Right cardiac atrium (tissue), 5 donors: Measurements from ENCODE around the gene KCNQ5. TPM values are rescaled to one million over a fixed set of nuclear protein-coding genes. Genes with fewer than 3 reads are reported as not detected.

Experiments used
- ATAC-seq, 2 donors: fragments of 200-7000 bp; cut with Tn5 transposase; one replicate each; pipeline versions ENCODE4 v1.8.0 to v1.9.1; 2020; ENCODE audit warnings: moderate library complexity in 2 of 2, mild to moderate bottlenecking in 1 of 2
- DNase-seq, 3 donors: peaks; one replicate each; pipeline ENCODE4 v3.0.0-alpha.2; 2020
- H3K27ac ChIP-seq: one replicate; pipeline ENCODE4 v1.5.1; 2013; ENCODE audit warnings: mild to moderate bottlenecking, low read length, control low read depth, moderate library complexity
- H3K27me3 ChIP-seq: one replicate; pipeline ENCODE4 v1.6.1; 2013; ENCODE audit not compliant: control insufficient read depth, insufficient read depth
- H3K4me1 ChIP-seq: one replicate; pipeline ENCODE4 v1.6.1; 2013; ENCODE audit warnings: low read length; ENCODE audit not compliant: control insufficient read depth, insufficient read depth
- H3K4me3 ChIP-seq: one replicate; pipeline ENCODE4 v1.5.1; 2013; ENCODE audit warnings: low read length, control low read depth
- H3K9me3 ChIP-seq: one replicate; pipeline ENCODE4 v1.6.1; 2013; ENCODE audit warnings: low read length; ENCODE audit not compliant: control insufficient read depth
- WGBS: extraction: QIAGEN DNeasy Blood & Tissue Kit; methylation state at CpG from one replicate; pipeline ENCODE4 v1.1.7; 2013; 5-methylcytosine and 5-hydroxymethylcytosine counted together
- intact Hi-C, 4 donors: fragments of 100-400 bp; cut with DNase I; formaldehyde crosslinking; loops; one replicate each; pipeline versions ENCODE4 v1.11.0 to v1.14.0; 2022 to 2023
- polyA plus RNA-seq: library from polyadenylated mRNA; stranded (reverse); fragments of 200-250 nt; gene quantifications from one replicate; pipeline ENCODE4 v1.2.3, GENCODE V29; 2013
- total RNA-seq, 4 donors: library from RNA; stranded (reverse); fragmentation: NEBNext Ultra II Directional; extraction: Animal tissue kit (Norgen Biotek cat#: 25700); gene quantifications; one replicate each; pipeline ENCODE4 v1.2.1, GENCODE V29; 2021
- donor health status: healthy with polysubstance abuse.
- donor health status: DM: no; HTN: yes; CAD: no.
- donor health status: DM: no; HTN: no; CAD: no.
- donor health status: DM: no; HTN: yes; CAD: no; lungs with severe emphysema.
- donor health status: DM: yes; HTN: yes; CAD: no.

Gene KCNQ5
- total and polyA plus RNA-seq, 5 donors = 0.20 to 0.68 (median 0.36) TPM; not detected in 1

DNA sequence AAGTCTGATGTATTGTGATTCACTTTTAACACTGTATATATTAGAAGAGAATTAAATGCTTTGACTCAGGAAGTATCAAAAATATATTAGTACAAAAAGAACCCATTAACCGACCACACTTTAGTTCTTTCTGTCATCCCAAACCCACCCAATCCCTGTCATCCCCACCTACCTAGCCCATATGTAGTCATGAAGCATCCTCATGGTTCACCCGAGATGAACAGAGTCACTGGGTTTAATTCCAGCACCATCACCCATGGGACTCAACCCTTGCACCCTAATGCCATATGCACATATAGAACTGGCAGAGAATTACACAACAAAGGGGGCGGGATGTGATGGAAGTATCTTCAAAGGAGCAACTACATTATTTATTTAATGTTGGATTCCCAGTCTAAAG lies 462.0 kb downstream of the KCNQ5 start:
- Histone ChIP-seq H3K27me3 (no peaks in the 10 kb centered on the region), H3K4me1 (no peaks in the 10 kb centered on the region), H3K27ac (no peak overlapping the region), H3K9me3 (no peaks in the 10 kb centered on the region), H3K4me3 (no peak overlapping the region)
- DNase-seq = no peak
- WGBS = 81% methylated on average over 3 of the region's 3 CpGs
- no peak for ATAC-seq
- intact Hi-C loops = no loop called here

DNA sequence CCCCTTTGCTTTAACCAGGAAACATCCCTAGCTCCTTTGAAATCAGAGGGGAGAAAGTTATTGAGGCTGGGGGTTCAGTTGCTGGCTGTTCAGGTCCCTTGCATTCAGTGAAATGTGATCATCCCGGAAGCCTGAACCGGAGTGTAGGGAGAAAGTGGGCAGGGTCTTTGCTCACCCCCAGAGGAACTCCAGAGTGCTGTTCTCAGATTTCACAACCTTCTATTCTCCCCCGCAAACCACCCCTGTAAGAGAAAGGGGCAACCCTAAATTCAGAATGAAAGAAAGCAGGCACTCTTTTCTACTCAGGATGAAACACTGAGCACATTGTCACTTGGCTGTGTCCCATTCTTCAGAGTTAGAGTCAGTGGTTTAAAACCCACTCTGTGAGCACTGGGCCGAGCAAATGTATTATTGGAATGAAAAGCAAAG lies 463.6 kb downstream of the KCNQ5 start:
- Histone ChIP-seq H3K27ac (no peak overlapping the region), H3K27me3 (no peaks in the 10 kb centered on the region), H3K4me3 (no peak overlapping the region), H3K9me3 (no peaks in the 10 kb centered on the region), H3K4me1 (no peaks in the 10 kb centered on the region)
- no peak for ATAC-seq
- intact Hi-C loops = no loop called here
- DNase-seq = no peak
- 52% methylated on average over 4 of the region's 4 CpGs for WGBS

DNA sequence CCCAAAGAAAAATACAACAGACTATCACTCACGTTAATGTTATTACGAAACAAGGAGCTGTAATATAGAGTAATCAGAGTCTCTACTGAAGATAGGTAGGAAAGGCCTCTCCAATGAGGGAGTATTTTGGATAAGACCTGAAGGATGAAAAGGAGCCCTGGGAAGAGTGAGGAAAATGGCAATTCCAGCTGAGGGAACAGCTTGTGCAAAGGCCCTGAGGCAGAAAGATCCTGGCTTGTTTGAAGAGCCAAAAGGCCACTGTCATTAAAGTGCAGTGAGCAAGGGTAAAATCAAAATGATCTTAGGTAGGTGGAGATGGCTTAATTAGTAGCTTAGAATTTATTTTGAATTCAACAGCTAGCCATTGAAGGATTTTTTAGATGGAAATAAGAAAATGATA lies 464.9 kb downstream of the KCNQ5 start:
- DNase-seq (no peak), ATAC-seq (no peak)
- intact Hi-C loops = no loop called here
- Histone ChIP-seq H3K27me3 (no peaks in the 10 kb centered on the region), H3K4me1 (no peaks in the 10 kb centered on the region), H3K27ac (no peak overlapping the region), H3K4me3 (no peak overlapping the region), H3K9me3 (no peaks in the 10 kb centered on the region)
- 90% methylated on average over 2 of the region's 2 CpGs for WGBS

DNA sequence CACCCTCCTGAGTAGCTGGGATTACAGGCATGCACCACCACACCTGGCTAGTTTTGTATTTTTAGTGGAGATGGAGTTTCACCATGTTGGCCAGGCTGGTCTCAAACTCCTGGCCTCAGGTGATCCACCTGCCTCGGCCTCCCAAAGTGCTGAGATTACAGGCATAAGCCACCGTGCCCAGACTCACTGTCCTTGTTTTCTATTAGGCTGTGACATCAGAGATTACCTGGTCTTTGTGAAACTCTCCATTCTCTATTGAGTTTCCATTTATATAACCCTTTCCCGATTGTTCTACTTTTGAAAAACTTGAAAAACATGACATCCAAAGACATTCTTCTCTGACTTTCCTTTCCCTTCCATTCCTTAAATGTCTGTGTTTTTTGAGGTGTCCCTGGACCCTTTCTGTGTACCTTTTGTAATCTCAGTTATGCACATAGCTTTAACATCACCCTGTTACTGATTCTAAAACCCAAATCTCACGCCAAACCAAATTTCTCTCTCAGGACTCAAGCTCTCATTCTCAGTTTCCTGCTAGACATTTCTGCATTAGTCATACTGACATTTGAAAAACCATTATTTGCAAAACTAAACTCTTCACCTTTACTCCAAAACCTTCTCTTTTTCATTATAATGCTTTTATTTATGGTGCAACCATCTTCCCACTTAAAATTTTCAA lies 466.4 kb downstream of the KCNQ5 start:
- WGBS = 85% methylated on average over 4 of the region's 4 CpGs
- no peaks in the 10 kb centered on the region for H3K9me3 ChIP-seq
- DNase-seq = no peak
- no peaks in the 10 kb centered on the region for H3K4me1 ChIP-seq
- no peaks in the 10 kb centered on the region for H3K27me3 ChIP-seq
- no peak for ATAC-seq
- intact Hi-C loops = no loop called here
- no peak overlapping the region for H3K27ac ChIP-seq
- no peak overlapping the region for H3K4me3 ChIP-seq

DNA sequence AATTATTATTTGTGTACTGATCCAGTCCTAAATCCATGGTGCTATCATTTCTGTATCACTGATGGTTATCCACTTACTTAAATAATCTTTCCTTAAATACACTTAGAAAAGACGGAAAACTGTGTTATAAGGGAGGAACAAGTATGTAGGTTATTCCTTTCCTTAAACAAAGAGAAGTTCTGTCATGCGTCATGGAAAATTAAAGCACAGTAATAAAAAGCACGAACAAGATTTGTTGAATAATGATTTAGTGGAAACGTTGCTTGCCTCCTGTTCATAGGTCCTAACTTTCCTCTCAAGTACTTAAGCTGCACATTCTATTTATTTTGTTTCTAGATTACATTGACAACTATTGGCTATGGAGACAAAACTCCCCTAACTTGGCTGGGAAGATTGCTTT lies 483.1 kb downstream of the KCNQ5 start:
- 47% methylated on average over 4 of the region's 4 CpGs for WGBS
- no peak for ATAC-seq
- no peaks in the 10 kb centered on the region for H3K27me3 ChIP-seq
- no peak overlapping the region for H3K27ac ChIP-seq
- no peaks in the 10 kb centered on the region for H3K9me3 ChIP-seq
- no peaks in the 10 kb centered on the region for H3K4me1 ChIP-seq
- DNase-seq = no peak
- intact Hi-C loops = no loop called here
- H3K4me3 ChIP-seq = no peak overlapping the region

DNA sequence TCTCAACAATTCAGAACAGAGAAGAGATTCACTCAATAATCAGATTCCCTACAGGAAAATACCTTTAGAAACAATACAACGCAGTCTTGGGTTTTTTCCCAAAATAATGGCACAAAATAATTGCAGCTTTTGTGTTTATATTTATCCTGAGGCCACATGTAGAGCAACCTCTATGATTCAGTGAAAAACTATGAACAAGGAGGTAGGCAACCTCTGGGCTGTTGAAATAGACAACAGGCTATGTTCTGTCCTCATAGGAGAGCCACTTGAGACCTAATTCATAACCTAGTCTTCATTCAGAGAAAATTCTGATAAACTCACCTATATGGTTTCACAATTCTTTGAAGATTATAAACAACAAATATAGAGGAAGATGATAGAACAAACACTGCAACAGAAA lies 485.2 kb downstream of the KCNQ5 start:
- ATAC-seq = no peak
- Histone ChIP-seq H3K4me3 (no peak overlapping the region), H3K27me3 (no peaks in the 10 kb centered on the region), H3K4me1 (no peaks in the 10 kb centered on the region), H3K27ac (no peak overlapping the region), H3K9me3 (no peaks in the 10 kb centered on the region)
- no peak for DNase-seq
- intact Hi-C loops = no loop called here
- 85% methylated on average over 1 of the region's 1 CpG for WGBS

DNA sequence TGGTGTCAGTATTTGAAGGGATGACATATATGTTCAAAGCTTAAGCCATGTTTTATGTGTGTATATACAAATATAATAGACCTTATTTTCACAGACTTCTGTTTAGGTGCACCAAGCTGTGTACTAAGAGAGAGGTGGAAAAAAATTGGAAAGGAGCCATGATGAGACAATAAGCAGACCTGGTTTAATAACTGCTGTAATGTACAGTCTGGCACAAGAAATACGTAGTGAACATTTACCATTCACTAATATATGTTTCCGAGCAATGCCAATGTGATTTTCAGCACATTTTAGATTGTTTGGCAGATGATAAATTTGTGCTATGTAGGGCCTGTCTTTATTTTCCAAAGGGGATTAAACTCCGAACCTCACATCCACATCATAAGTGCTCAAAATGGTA lies 487.1 kb downstream of the KCNQ5 start:
- Histone ChIP-seq H3K4me1 (no peaks in the 10 kb centered on the region), H3K27ac (no peak overlapping the region), H3K9me3 (no peaks in the 10 kb centered on the region), H3K4me3 (no peak overlapping the region), H3K27me3 (no peaks in the 10 kb centered on the region)
- intact Hi-C loops = no loop called here
- ATAC-seq = no peak
- no peak for DNase-seq
- 91% methylated on average over 3 of the region's 3 CpGs for WGBS

DNA sequence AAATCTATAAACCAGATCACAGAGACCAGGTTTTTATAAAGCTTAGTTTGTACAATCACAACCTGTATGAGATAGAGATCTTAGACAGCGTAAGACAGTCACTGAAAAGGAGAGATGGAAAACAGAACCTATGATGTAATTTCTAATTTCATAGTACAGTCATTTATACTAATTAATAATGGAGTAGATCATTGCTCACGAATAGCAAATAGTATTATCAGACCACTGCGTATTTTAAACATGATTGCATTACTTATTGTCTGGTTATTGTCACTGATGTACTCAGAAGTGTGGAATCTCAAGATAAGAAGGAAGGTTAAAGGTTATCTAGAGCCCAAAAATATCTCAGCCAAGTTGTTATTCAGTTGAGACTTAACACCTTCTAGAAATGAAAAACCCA lies 487.8 kb downstream of the KCNQ5 start:
- intact Hi-C loops = no loop called here
- 25% methylated on average over 3 of the region's 3 CpGs for WGBS
- Histone ChIP-seq H3K4me3 (no peak overlapping the region), H3K9me3 (no peaks in the 10 kb centered on the region), H3K27me3 (no peaks in the 10 kb centered on the region), H3K4me1 (no peaks in the 10 kb centered on the region), H3K27ac (no peak overlapping the region)
- DNase-seq = no peak
- ATAC-seq = no peak

DNA sequence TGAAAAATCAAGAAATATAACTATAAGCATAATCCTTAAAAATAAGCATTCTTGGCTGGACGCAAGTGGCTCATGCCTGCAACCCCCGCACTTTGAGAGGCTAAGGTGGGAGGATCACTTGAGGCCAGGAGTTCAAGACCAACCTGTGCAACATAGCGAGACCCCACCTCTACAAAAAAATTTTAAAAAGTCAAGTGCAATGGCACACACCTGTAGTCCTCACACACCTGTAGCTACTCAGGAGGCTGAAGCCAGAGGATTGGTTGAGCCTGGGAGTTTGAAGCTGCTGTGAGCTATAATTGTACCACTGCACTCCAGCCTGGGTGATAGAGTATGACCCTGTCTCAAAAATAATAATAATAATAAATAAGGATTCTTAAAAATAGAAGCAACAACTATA lies 494.5 kb downstream of the KCNQ5 start:
- no peaks in the 10 kb centered on the region for H3K9me3 ChIP-seq
- DNase-seq (no peak), ATAC-seq (no peak)
- no peaks in the 10 kb centered on the region for H3K27me3 ChIP-seq
- intact Hi-C loops = loop anchor here in 1 of 4 donors (5.0 kb wide), 1 partner anchor 499 kb away; no protein-coding TSS in a partner anchor
- 96% methylated on average over 3 of the region's 3 CpGs for WGBS
- no peak overlapping the region for H3K27ac ChIP-seq
- no peaks in the 10 kb centered on the region for H3K4me1 ChIP-seq
- H3K4me3 ChIP-seq = no peak overlapping the region

DNA sequence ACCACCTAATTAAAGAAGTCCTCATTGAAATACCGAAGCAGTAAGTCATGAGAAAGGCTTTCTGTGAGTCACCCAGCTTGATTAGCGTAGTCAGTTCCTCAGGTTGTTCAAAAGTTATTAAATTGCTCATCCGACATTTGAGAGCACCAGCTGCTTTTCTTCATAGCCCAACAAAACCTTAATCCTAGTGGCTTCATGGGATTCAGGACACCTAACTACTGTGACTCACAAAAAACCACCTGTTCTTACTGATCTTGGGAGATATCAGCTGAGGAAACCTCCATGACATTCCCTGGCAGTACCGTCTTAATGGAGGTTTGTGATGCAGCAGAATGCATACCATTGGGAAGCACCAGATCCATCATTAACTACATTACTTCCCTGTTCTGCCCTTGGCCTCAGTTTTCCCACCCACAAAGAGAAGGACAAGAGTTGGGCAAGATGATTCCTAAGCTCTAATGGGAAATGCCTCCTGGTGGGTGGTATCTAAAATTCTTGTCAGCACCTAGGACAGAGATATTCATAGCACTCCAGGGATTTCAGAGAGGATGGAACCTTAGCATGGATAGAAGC lies 499.6 kb downstream of the KCNQ5 start:
- Histone ChIP-seq H3K27me3 (no peaks in the 10 kb centered on the region), H3K9me3 (no peaks in the 10 kb centered on the region), H3K4me3 (no peak overlapping the region), H3K27ac (no peak overlapping the region), H3K4me1 (no peaks in the 10 kb centered on the region)
- intact Hi-C loops = loop anchor here in 1 of 4 donors (10.0 kb wide), 1 partner anchor 497 kb away; the partner anchor contains the start of gene KCNQ5
- WGBS = 81% methylated on average over 4 of the region's 4 CpGs
- ATAC-seq (no peak), DNase-seq (no peak)

DNA sequence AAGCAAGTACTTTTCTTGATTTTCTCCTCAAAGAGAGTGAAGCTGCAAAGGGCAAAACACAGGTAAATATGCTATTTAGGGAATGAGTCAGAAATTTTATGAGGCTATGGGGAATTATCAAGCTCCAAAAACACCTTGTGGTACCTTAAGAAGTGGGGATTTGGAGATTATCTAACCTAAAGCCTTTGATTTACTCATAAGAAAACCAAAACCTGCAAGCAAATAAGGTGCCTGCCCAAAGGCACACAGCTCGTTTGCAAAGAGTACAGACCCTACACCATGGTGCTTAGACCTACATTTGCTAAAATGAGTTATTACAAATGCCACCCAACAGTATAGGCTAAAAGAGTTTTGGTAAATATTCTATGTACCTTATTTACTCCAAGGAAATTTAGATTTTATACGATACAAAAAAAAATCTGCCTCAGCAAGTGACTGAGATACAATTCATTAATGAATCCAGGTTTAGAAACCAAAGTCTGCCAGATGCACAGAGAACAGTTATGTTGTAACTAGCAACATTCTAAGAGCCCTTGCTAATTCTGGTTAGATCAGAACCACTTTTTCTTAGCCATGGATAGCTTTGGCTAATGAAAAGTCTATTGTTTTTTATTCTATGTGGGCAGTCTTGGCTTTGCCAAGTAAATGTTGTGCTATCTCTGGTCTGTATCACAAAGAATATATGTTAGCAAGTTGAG lies 501.9 kb downstream of the KCNQ5 start:
- Histone ChIP-seq H3K27ac (no peak overlapping the region), H3K4me3 (no peak overlapping the region), H3K4me1 (no peaks in the 10 kb centered on the region), H3K27me3 (no peaks in the 10 kb centered on the region), H3K9me3 (no peaks in the 10 kb centered on the region)
- ATAC-seq = no peak
- no peak for DNase-seq
- 79% methylated on average over 2 of the region's 2 CpGs for WGBS
- intact Hi-C loops = loop anchor here in 1 of 4 donors (10.0 kb wide), 1 partner anchor 499 kb away; the partner anchor contains the start of gene KCNQ5
